ENCODE data around the gene WNT7A. TPM values are rescaled to one million over a fixed set of nuclear protein-coding genes. Genes with fewer than 3 reads are reported as not detected.
"Not testable (repeated sequence)": the region's sequence is repeated elsewhere in the genome, so short reads cannot be mapped to it uniquely, and the experiment has no call there.

Gene WNT7A
- under 1 TPM in 1 of 2 donors, not detected in 1; 0.11 TPM for total RNA-seq

GRCh38 chr3:13879946-13880810 is at the start of gene WNT7A:
TSS of gene WNT7A (minus strand) at chr3:13880071. CDS start at chr3:13879816, 255 bp downstream.
- Histone ChIP-seq H3K27ac (no peak within 1 kb of the TSS), H3K9me3 (no peaks in the 10 kb centered on the region), H3K4me1 (replicated peaks) (peaks cover 15% of the 10 kb centered on the region), H3K36me3 (no peaks in the 10 kb centered on the region), H3K4me3 (peak within 1 kb of the TSS; percentile 8 to 29), H3K27me3 (replicated peaks; ENCODE audit: insufficient read depth) (no peaks in the 10 kb centered on the region)
- intact Hi-C loops (cut with DNase I): no loop called here
- TF ChIP-seq CTCF (IDR thresholded peaks at IDR 0.05): peak in 3 of 4 experiments; percentile 31 to 94 (median 68)
- peak; percentile 16 for TF ChIP-seq POLR2A (IDR thresholded peaks at IDR 0.05)
- TF ChIP-seq POLR2AphosphoS5 (IDR thresholded peaks at IDR 0.05): no peak
- 0% methylated on average over 31 of the region's 90 CpGs for WGBS
- no peak for DNase-seq (ENCODE audit: low spot score)

- H3K4me3 ChIP-seq; H3K4me1 ChIP-seq (replicated peaks); H3K27ac ChIP-seq; intact Hi-C loops (cut with DNase I); H3K27me3 ChIP-seq (replicated peaks; ENCODE audit: insufficient read depth); H3K9me3 ChIP-seq; DNase-seq (ENCODE audit: low spot score); H3K36me3 ChIP-seq: not testable (repeated sequence)
- WGBS: 85% methylated on average over 1 of the region's 1 CpG
Observed at GRCh38 chr3:13928741-13929140, 48.9 kb upstream of the WNT7A start.

GRCh38 chr3:13927295-13927694 is 47.4 kb upstream of the WNT7A start:
- H3K9me3 ChIP-seq: no peaks in the 10 kb centered on the region
- DNase-seq (ENCODE audit: low spot score): no peak
- no peak for TF ChIP-seq CTCF (IDR thresholded peaks at IDR 0.05)
- TF ChIP-seq POLR2AphosphoS5 (IDR thresholded peaks at IDR 0.05): no peak
- TF ChIP-seq POLR2A (IDR thresholded peaks at IDR 0.05): no peak

GRCh38 chr3:13916375-13916774 is 36.5 kb upstream of the WNT7A start:
- no peaks in the 10 kb centered on the region for H3K27me3 ChIP-seq (replicated peaks; ENCODE audit: insufficient read depth)
- no peak for TF ChIP-seq POLR2AphosphoS5 (IDR thresholded peaks at IDR 0.05)
- TF ChIP-seq CTCF (IDR thresholded peaks at IDR 0.05): no peak
- no peak for TF ChIP-seq POLR2A (IDR thresholded peaks at IDR 0.05)
- no peaks in the 10 kb centered on the region for H3K9me3 ChIP-seq
- WGBS: 97% methylated on average over 1 of the region's 1 CpG
- no peaks in the 10 kb centered on the region for H3K36me3 ChIP-seq
- no peak overlapping the region for H3K4me3 ChIP-seq
- no peak overlapping the region for H3K27ac ChIP-seq
- intact Hi-C loops (cut with DNase I): no loop called here
- no peak for DNase-seq (ENCODE audit: low spot score)
- H3K4me1 ChIP-seq (replicated peaks): no peaks in the 10 kb centered on the region

More at GRCh38 chr3:13927295-13927694, 47.4 kb upstream of the WNT7A start:
- H3K36me3 ChIP-seq: no peaks in the 10 kb centered on the region
- H3K27me3 ChIP-seq (replicated peaks; ENCODE audit: insufficient read depth): no peaks in the 10 kb centered on the region
- WGBS: 78% methylated on average over 7 of the region's 7 CpGs
- H3K4me3 ChIP-seq: no peak overlapping the region
- H3K4me1 ChIP-seq (replicated peaks): no peaks in the 10 kb centered on the region
- intact Hi-C loops (cut with DNase I): no loop called here
- no peak overlapping the region for H3K27ac ChIP-seq

GRCh38 chr3:13902648-13903238 is 22.9 kb upstream of the WNT7A start:
- no peak overlapping the region for H3K27ac ChIP-seq
- no peaks in the 10 kb centered on the region for H3K27me3 ChIP-seq (replicated peaks; ENCODE audit: insufficient read depth)
- H3K9me3 ChIP-seq: no peaks in the 10 kb centered on the region
- H3K4me3 ChIP-seq: no peak overlapping the region
- H3K36me3 ChIP-seq: no peaks in the 10 kb centered on the region
- H3K4me1 ChIP-seq (replicated peaks): no peaks in the 10 kb centered on the region
- intact Hi-C loops (cut with DNase I): no loop called here
- 67% methylated on average over 1 of the region's 1 CpG for WGBS
- TF ChIP-seq POLR2A (IDR thresholded peaks at IDR 0.05): no peak
- no peak for TF ChIP-seq CTCF (IDR thresholded peaks at IDR 0.05)
- no peak for TF ChIP-seq POLR2AphosphoS5 (IDR thresholded peaks at IDR 0.05)
- DNase-seq (ENCODE audit: low spot score): no peak

Data from prostate gland (tissue), 2 donors.